Activated CD8-positive, alpha-beta memory T cell treated with anti-CD3 and anti-CD28 coated beads, Interleukin-2, amount 10 ng/mL, durations not matched to agents 7 days and 5 days (primary cell): ENCODE measurements around the gene ATP1A3. TPM values are rescaled to one million over a fixed set of nuclear protein-coding genes. Genes with fewer than 3 reads are reported as not detected.
"Not testable (repeated sequence)": the region's sequence is repeated elsewhere in the genome, so short reads cannot be mapped to it uniquely, and the experiment has no call there.

Experiments used
- ATAC-seq: fragments of 150-1000 bp; cut with Tn5 transposase; one replicate; pipeline ENCODE4 v1.10.0; 2021; ENCODE audit warnings: moderate library complexity
- CTCF ChIA-PET: fragments of 350-600 bp; sonication (Branson Sonifier 250); formaldehyde crosslinking; loops from one replicate; lab custom pipeline; 2021; ENCODE audit warnings: antibody characterized with exemption; lab: Charles Lee
- DNase-seq: peaks from one replicate; pipeline ENCODE4 v3.0.0-alpha.2; 2020
- H3K27ac Mint-ChIP-seq: one replicate; pipeline ENCODE4 v1.8.0; 2021; ENCODE audit warnings: mild to moderate bottlenecking, mixed read lengths
- H3K27me3 Mint-ChIP-seq: one replicate; pipeline ENCODE4 v1.8.0; 2021; ENCODE audit warnings: mixed read lengths
- H3K36me3 Mint-ChIP-seq: one replicate; pipeline ENCODE4 v1.8.0; 2021; ENCODE audit warnings: mild to moderate bottlenecking, mixed read lengths
- H3K4me1 Mint-ChIP-seq: one replicate; pipeline ENCODE4 v1.8.0; 2021; ENCODE audit warnings: mixed read lengths
- H3K4me3 Mint-ChIP-seq: one replicate; pipeline ENCODE4 v1.8.0; 2021; ENCODE audit warnings: mild to moderate bottlenecking, moderate library complexity, mixed read lengths
- H3K9me3 Mint-ChIP-seq: one replicate; pipeline ENCODE4 v1.8.0; 2022; ENCODE audit warnings: low read depth, mixed read lengths
- total RNA-seq, 2 experiments: library from RNA; stranded (reverse); gene quantifications; one replicate each; pipeline ENCODE4 v1.2.3, GENCODE V29; 2021

Gene ATP1A3
- 1 to 10 TPM; 3.4 to 5.6 TPM for total RNA-seq

- peak; percentile 87 for ATAC-seq
- H3K27ac Mint-ChIP-seq = no peak within 1 kb of the TSS
Measured at GRCh38 chr19:41993612-41994483, at the start of gene ATP1A3. Gene ATP1A3 (minus strand): TSS chr19:41994230. CDS start chr19:41994076, 154 bp downstream.

DNA sequence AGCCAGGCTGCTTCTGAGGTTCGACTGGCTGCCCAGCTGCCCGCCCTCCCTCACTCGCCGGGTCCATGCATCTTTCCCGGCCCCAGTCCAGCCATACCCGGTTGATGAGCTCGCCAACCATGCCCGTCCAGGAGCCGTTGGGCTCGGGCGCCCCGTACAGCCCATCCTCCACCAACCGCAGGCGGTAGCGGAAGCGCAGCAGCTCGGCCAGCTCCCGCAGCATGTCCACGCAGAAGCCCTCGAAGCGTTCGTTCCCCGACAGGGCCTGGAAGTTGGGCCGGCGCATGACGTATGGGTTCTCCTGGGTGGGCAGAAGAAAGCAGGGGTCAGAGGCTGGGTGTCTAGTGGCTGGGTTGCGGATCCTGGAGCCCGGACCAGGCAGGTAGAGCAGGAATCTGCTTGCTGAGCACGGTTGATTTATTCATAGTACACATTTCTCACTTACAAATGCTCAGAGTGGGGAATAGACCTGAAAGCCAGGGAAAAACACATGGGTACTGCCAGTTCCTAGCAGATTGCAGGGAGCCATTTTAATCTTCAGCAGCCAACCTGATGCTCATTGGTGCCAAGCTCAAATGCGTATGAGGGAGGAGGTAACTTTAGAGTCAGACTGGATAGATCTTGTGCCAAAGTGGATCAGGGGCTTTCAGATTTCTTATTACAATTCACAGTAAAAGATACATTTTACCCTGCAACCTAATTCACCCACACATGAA is 48.6 kb upstream of the ATP1A3 start:
- ATAC-seq (no peak), DNase-seq (no peak)
- Mint-ChIP-seq H3K9me3 (no peaks in the 10 kb centered on the region), H3K4me3 (no peak overlapping the region), H3K4me1 (no peaks in the 10 kb centered on the region), H3K36me3 (no peaks in the 10 kb centered on the region), H3K27ac (no peak overlapping the region), H3K27me3 (peaks cover 6% of the 10 kb centered on the region)
- CTCF ChIA-PET = interaction anchor here (1.2 to 1.3 kb wide), 2 partner anchors 8 to 48 kb away, joined by 3 to 6 read pairs; no protein-coding TSS in a partner anchor

More at GRCh38 chr19:41993612-41994483, at the start of gene ATP1A3:
- Mint-ChIP-seq H3K4me3 (peak within 1 kb of the TSS; percentile 76), H3K4me1 (peaks cover 20% of the 10 kb centered on the region), H3K9me3 (no peaks in the 10 kb centered on the region), H3K36me3 (no peaks in the 10 kb centered on the region), H3K27me3 (peaks cover 41% of the 10 kb centered on the region)
- peak; percentile 72 for DNase-seq
- CTCF ChIA-PET = interaction anchor here (0.6 to 1.2 kb wide), 2 partner anchors 37 to 41 kb away, joined by 3 read pairs; no protein-coding TSS in a partner anchor

DNA sequence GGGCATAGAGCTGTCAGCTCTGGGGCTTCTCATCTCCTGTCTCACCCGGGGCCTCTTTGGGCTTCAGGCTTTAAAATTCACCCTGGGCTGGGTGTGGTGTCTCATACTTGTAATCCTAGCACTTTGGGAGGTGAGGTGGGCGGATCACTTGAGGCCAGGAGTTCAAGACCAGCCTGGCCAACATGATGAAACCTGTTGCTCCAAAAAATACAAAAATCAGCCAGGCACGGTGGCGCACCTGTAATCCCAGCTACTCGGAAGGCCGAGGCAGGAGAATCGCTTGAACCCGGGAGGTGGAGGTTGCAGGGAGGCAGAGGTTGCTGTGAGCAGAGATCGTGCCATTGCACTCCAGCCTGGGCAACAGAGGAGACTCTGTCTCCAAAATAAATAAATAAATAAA is 46.5 kb upstream of the ATP1A3 start:
- H3K4me3 Mint-ChIP-seq, H3K9me3 Mint-ChIP-seq, H3K27ac Mint-ChIP-seq, H3K36me3 Mint-ChIP-seq, ATAC-seq, H3K4me1 Mint-ChIP-seq, H3K27me3 Mint-ChIP-seq, DNase-seq: not testable (repeated sequence)
- CTCF ChIA-PET = interaction anchor here (1.5 kb wide), 1 partner anchor 12 kb away, joined by 4 read pairs; no protein-coding TSS in a partner anchor

GRCh38 chr19:42040031-42040430 is 46.0 kb upstream of the ATP1A3 start:
- Mint-ChIP-seq H3K27me3 (peaks cover 2% of the 10 kb centered on the region), H3K4me3 (no peak overlapping the region), H3K9me3 (no peaks in the 10 kb centered on the region), H3K36me3 (no peaks in the 10 kb centered on the region), H3K27ac (no peak overlapping the region), H3K4me1 (peaks cover 2% of the 10 kb centered on the region)
- no peak for ATAC-seq
- DNase-seq = no peak
- CTCF ChIA-PET = interaction anchor here (1.5 kb wide), 1 partner anchor 12 kb away, joined by 4 read pairs; no protein-coding TSS in a partner anchor

GRCh38 chr19:42038666-42039065 is 44.6 kb upstream of the ATP1A3 start:
- CTCF ChIA-PET = interaction anchor here (2.0 kb wide), 1 partner anchor 10 kb away, joined by 12 read pairs; no protein-coding TSS in a partner anchor
- DNase-seq (no peak), ATAC-seq (no peak)
- H3K9me3 Mint-ChIP-seq = no peaks in the 10 kb centered on the region
- no peak overlapping the region for H3K27ac Mint-ChIP-seq
- no peaks in the 10 kb centered on the region for H3K27me3 Mint-ChIP-seq
- H3K36me3 Mint-ChIP-seq = no peaks in the 10 kb centered on the region
- H3K4me3 Mint-ChIP-seq = no peak overlapping the region
- H3K4me1 Mint-ChIP-seq = peaks cover 5% of the 10 kb centered on the region

DNA sequence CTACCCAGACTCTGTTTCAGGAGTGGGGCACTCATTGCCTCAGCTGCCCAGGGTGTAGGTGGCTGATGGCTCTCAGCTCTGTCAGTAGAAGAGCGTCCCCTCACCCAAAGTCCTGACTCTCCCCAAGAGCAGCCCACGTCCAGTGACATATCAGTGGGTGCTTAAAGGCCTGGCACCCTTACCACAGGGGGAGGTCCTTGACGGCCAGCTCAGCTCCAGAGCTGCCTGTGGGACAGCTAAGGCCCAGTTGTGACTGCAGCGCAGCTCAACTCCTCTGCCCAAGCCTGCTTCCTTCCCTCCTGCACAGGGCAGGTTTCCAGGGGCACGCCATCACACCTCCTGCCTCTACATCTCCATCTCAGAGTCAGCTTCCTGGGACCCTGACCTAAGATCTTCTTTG is 43.6 kb upstream of the ATP1A3 start:
- ATAC-seq = no peak
- H3K27me3 Mint-ChIP-seq = peaks cover 1% of the 10 kb centered on the region
- H3K27ac Mint-ChIP-seq = no peak overlapping the region
- no peak overlapping the region for H3K4me3 Mint-ChIP-seq
- CTCF ChIA-PET = interaction anchor here (0.6 to 2.0 kb wide), 2 partner anchors 9 to 59 kb away, joined by 3 to 12 read pairs; no protein-coding TSS in a partner anchor
- no peak for DNase-seq
- H3K9me3 Mint-ChIP-seq = no peaks in the 10 kb centered on the region
- H3K4me1 Mint-ChIP-seq = peaks cover 5% of the 10 kb centered on the region
- no peaks in the 10 kb centered on the region for H3K36me3 Mint-ChIP-seq

GRCh38 chr19:42034640-42035391 is 40.8 kb upstream of the ATP1A3 start:
- DNase-seq (peak; percentile 82), ATAC-seq (peak; percentile 91)
- Mint-ChIP-seq H3K4me3 (peak overlapping the region; percentile 48), H3K27ac (peak overlapping the region; percentile 45)
- not testable (repeated sequence) for H3K9me3 Mint-ChIP-seq, H3K36me3 Mint-ChIP-seq, H3K4me1 Mint-ChIP-seq, H3K27me3 Mint-ChIP-seq
- CTCF ChIA-PET = interaction anchor here (0.6 to 1.6 kb wide), 33 partner anchors 8 to 1627 kb away, joined by 3 to 16 read pairs (median 4); partner anchors contain the start of genes RABAC1, RPS19 and ZNF574

DNA sequence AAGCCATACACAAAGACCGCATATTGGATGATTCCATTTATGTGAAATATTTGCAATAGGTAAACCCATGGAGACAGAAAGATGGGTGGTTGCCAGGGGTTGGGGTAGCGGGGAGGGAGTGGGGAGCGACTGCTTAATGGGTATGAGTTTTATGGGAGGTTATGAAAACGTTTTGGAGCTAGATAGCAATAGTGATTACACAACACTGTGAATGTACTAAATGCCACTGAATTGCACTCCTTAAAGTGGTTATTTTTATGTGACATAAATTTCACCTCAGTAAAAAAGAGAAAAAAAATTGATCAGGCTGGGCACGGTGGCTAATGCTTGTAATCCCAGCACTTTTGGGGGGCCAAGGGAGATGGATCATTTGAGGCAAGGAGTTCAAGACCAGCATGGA is 39.4 kb upstream of the ATP1A3 start:
- no peaks in the 10 kb centered on the region for H3K9me3 Mint-ChIP-seq
- DNase-seq (no peak), ATAC-seq (no peak)
- peaks cover 12% of the 10 kb centered on the region for H3K27me3 Mint-ChIP-seq
- H3K4me1 Mint-ChIP-seq = peaks cover 5% of the 10 kb centered on the region
- H3K27ac Mint-ChIP-seq = no peak overlapping the region
- H3K36me3 Mint-ChIP-seq = no peaks in the 10 kb centered on the region
- no peak overlapping the region for H3K4me3 Mint-ChIP-seq
- CTCF ChIA-PET = no interaction called here

DNA sequence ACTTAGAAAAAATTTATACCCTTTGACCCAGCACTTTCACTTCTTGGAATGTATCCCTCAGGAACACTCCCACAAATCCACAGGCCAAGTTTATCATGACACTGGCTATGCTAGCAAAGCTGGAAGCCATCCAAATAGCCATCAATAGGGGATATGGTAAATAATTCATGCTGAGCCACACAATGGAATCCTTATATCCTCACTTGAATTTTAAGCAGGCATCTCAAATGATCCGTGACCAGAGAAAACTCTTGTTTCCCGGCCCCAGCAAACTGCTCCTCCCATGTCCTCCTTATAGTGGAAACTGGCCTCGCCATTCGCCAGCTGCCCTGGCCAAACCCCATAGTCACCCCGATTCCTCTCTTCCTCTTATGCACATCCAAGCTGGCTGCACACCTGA is 38.4 kb upstream of the ATP1A3 start:
- no peak overlapping the region for H3K27ac Mint-ChIP-seq
- peaks cover 12% of the 10 kb centered on the region for H3K27me3 Mint-ChIP-seq
- no peak for ATAC-seq
- H3K4me1 Mint-ChIP-seq = peaks cover 5% of the 10 kb centered on the region
- DNase-seq = no peak
- H3K9me3 Mint-ChIP-seq = no peaks in the 10 kb centered on the region
- CTCF ChIA-PET = interaction anchor here (1.3 kb wide), 1 partner anchor 35 kb away, joined by 3 read pairs; no protein-coding TSS in a partner anchor
- H3K36me3 Mint-ChIP-seq = no peaks in the 10 kb centered on the region
- no peak overlapping the region for H3K4me3 Mint-ChIP-seq

DNA sequence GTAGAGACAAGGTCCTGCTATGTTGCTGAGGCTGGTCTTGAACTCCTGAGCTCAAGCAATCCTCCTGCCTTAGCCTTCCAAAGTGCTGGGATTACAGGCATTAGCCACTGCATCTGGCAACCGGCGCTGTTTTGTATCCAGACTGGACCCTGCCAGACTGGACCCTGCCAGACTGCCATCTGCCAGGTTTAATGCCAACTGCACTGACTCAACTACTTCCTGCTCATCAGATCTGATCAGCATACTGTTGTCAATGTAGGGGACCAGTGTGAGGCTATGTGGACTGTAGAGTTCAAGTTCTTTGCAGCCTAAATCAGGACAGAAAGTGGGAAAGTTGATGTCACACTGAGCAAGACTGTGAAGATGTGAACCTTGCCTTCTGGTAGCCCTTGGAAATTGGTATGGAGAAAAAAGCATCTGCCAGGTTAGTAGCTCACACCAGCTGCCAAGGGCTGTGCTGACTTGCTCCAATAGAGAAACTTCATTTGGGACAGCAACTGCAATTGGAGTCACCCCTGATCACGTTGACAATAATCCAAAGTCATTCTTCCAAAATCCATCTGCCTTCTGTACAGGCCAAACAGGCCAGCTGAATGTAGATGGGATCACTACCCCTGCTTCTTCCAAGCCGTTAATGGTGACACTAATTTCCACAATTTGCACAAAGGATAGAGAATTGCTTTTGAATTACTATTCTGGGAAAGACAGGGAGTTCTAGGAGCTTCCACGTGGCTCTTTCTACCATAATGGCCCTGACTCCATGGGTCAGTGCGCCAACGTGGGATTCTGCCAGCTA is 36.8 kb upstream of the ATP1A3 start:
- no peak overlapping the region for H3K27ac Mint-ChIP-seq
- no peak overlapping the region for H3K4me3 Mint-ChIP-seq
- no peak for DNase-seq
- CTCF ChIA-PET = interaction anchor here (0.9 to 1.7 kb wide), 4 partner anchors 14 to 35 kb away, joined by 3 to 7 read pairs (median 4); no protein-coding TSS in a partner anchor
- peaks cover 15% of the 10 kb centered on the region for H3K27me3 Mint-ChIP-seq
- H3K4me1 Mint-ChIP-seq = peaks cover 5% of the 10 kb centered on the region
- ATAC-seq = no peak
- no peaks in the 10 kb centered on the region for H3K9me3 Mint-ChIP-seq
- H3K36me3 Mint-ChIP-seq = no peaks in the 10 kb centered on the region

DNA sequence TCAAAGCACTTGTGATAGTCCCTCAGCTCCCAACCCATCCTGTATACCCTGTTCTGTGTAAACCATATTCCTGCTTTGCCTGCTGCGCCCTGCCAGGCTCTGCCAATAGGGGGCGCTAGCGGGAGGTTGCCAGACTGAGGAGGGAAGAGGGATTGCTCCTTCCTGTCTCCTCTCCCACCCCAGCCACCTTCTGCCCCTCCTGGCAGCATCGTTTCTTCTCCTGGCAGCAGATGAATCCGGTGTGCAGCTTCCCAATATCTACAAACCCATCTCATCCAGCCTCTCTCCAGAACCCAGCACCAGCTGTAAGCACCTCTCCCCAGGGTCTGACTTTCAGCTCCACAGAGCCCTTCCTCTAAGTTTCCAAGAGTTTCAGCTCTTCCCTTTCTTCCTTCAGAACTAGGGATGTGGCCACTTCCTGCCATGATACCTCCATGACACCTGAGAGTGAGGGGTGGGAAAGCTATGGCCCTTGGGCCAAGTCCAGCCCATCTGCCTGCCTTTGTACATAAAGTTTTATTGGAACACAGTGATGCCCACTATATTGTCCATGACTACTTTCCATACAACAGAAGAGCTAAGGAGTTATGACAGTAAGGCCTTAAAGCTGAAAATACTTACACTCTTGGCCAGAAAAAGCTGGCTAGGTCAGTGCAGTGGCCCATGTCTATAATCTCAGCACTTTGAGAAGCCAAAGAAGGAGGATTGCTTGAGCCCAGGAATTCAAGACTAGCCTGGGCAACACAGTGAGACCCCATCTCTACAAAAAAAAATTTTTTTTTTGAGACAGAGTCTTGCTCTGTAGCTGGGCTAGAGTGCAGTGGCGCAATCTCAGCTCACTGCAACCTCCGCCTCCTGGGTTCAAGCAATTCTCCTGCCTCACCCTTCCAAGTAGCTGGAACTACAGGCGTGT is 34.5 kb upstream of the ATP1A3 start:
- peaks cover 16% of the 10 kb centered on the region for H3K27me3 Mint-ChIP-seq
- no peaks in the 10 kb centered on the region for H3K4me1 Mint-ChIP-seq
- H3K9me3 Mint-ChIP-seq = no peaks in the 10 kb centered on the region
- H3K4me3 Mint-ChIP-seq = no peak overlapping the region
- H3K27ac Mint-ChIP-seq = no peak overlapping the region
- no peaks in the 10 kb centered on the region for H3K36me3 Mint-ChIP-seq
- DNase-seq (peak; percentile 46), ATAC-seq (no peak)
- CTCF ChIA-PET = interaction anchor here (1.0 to 1.9 kb wide), 11 partner anchors 10 to 275 kb away, joined by 3 to 12 read pairs (median 4); no protein-coding TSS in a partner anchor
